ENCODE results near the gene LYPLAL1.

GRCh38 chr1:219144658-219145315, 28.9 kb upstream of the LYPLAL1 start:
- no peak for TF ChIP-seq CTCF (IDR thresholded peaks at IDR 0.05)
- no peak for TF ChIP-seq ZFX (IDR thresholded peaks at IDR 0.05; ENCODE audit: borderline replicate concordance)

Data from 22Rv1 (cell line).